ENCODE results near the gene TIMM10.

Gene TIMM10

GRCh38 chr11:57549983-57550382 lies 19.4 kb upstream of the TIMM10 start:
- DNase-seq (ENCODE audit: low spot score) = no peak
- no peak for ATAC-seq (ENCODE audit: low read depth)
- H3K9me3 ChIP-seq (ENCODE audit: severe bottlenecking) = no peaks in the 10 kb centered on the region
- no peak for TF ChIP-seq CTCF (IDR thresholded peaks at IDR 0.05; ENCODE audit: poor library complexity, severe bottlenecking)
- H3K4me3 ChIP-seq (ENCODE audit: severe bottlenecking) = no peak overlapping the region
- peaks cover 36% of the 10 kb centered on the region for H3K36me3 ChIP-seq (ENCODE audit: low read depth)
- no peaks in the 10 kb centered on the region for H3K4me1 ChIP-seq (ENCODE audit: insufficient read depth, poor library complexity, severe bottlenecking)
- no peak overlapping the region for H3K27ac ChIP-seq (ENCODE audit: poor library complexity, severe bottlenecking)
- H3K27me3 ChIP-seq (ENCODE audit: insufficient read depth, poor library complexity, severe bottlenecking) = no peaks in the 10 kb centered on the region

GRCh38 chr11:57547854-57548377 lies 17.4 kb upstream of the TIMM10 start:
- no peak for ATAC-seq (ENCODE audit: low read depth)
- no peak overlapping the region for H3K27ac ChIP-seq (ENCODE audit: poor library complexity, severe bottlenecking)
- DNase-seq (ENCODE audit: low spot score) = no peak
- no peaks in the 10 kb centered on the region for H3K27me3 ChIP-seq (ENCODE audit: insufficient read depth, poor library complexity, severe bottlenecking)
- no peak overlapping the region for H3K4me3 ChIP-seq (ENCODE audit: severe bottlenecking)
- no peaks in the 10 kb centered on the region for H3K4me1 ChIP-seq (ENCODE audit: insufficient read depth, poor library complexity, severe bottlenecking)
- no peaks in the 10 kb centered on the region for H3K9me3 ChIP-seq (ENCODE audit: severe bottlenecking)
- no peak for TF ChIP-seq CTCF (IDR thresholded peaks at IDR 0.05; ENCODE audit: poor library complexity, severe bottlenecking)
- peaks cover 23% of the 10 kb centered on the region for H3K36me3 ChIP-seq (ENCODE audit: low read depth)

GRCh38 chr11:57546869-57547475 lies 16.4 kb upstream of the TIMM10 start:
- Histone ChIP-seq H3K27ac (ENCODE audit: poor library complexity, severe bottlenecking) (no peak overlapping the region), H3K4me3 (ENCODE audit: severe bottlenecking) (no peak overlapping the region), H3K9me3 (ENCODE audit: severe bottlenecking) (no peaks in the 10 kb centered on the region), H3K36me3 (ENCODE audit: low read depth) (peaks cover 20% of the 10 kb centered on the region), H3K4me1 (ENCODE audit: insufficient read depth, poor library complexity, severe bottlenecking) (no peaks in the 10 kb centered on the region), H3K27me3 (ENCODE audit: insufficient read depth, poor library complexity, severe bottlenecking) (no peaks in the 10 kb centered on the region)
- no peak for DNase-seq (ENCODE audit: low spot score)
- ATAC-seq (ENCODE audit: low read depth) = peak; percentile 62; the same call in 2 of the 3 replicates
- TF ChIP-seq CTCF (IDR thresholded peaks at IDR 0.05; ENCODE audit: poor library complexity, severe bottlenecking) = no peak

GRCh38 chr11:57546451-57546850 lies 15.9 kb upstream of the TIMM10 start:
- Histone ChIP-seq H3K27ac (ENCODE audit: poor library complexity, severe bottlenecking) (no peak overlapping the region), H3K36me3 (ENCODE audit: low read depth) (peaks cover 17% of the 10 kb centered on the region; the same call in 1 of the 2 replicates), H3K9me3 (ENCODE audit: severe bottlenecking) (no peaks in the 10 kb centered on the region), H3K27me3 (ENCODE audit: insufficient read depth, poor library complexity, severe bottlenecking) (no peaks in the 10 kb centered on the region), H3K4me3 (ENCODE audit: severe bottlenecking) (no peak overlapping the region), H3K4me1 (ENCODE audit: insufficient read depth, poor library complexity, severe bottlenecking) (no peaks in the 10 kb centered on the region)
- TF ChIP-seq CTCF (IDR thresholded peaks at IDR 0.05; ENCODE audit: poor library complexity, severe bottlenecking) = no peak
- DNase-seq (ENCODE audit: low spot score) (no peak), ATAC-seq (ENCODE audit: low read depth) (no peak)

- TF ChIP-seq CTCF (IDR thresholded peaks at IDR 0.05; ENCODE audit: poor library complexity, severe bottlenecking) = no peak
- Histone ChIP-seq H3K9me3 (ENCODE audit: severe bottlenecking) (no peaks in the 10 kb centered on the region), H3K27ac (ENCODE audit: poor library complexity, severe bottlenecking) (no peak overlapping the region), H3K27me3 (ENCODE audit: insufficient read depth, poor library complexity, severe bottlenecking) (no peaks in the 10 kb centered on the region), H3K4me1 (ENCODE audit: insufficient read depth, poor library complexity, severe bottlenecking) (no peaks in the 10 kb centered on the region), H3K36me3 (ENCODE audit: low read depth) (peaks cover 11% of the 10 kb centered on the region; the same call in 1 of the 2 replicates), H3K4me3 (ENCODE audit: severe bottlenecking) (no peak overlapping the region)
- ATAC-seq (ENCODE audit: low read depth) = no peak
- no peak for DNase-seq (ENCODE audit: low spot score)
Measured at GRCh38 chr11:57545883-57546282, 15.3 kb upstream of the TIMM10 start.

Data from RWPE2 (cell line).